HCT116 (cell line): ENCODE measurements around the gene TDRD12.

Experiments used
- CBX3 ChIP-seq: IDR thresholded peaks from 2 replicates; pipeline ENCODE4 v1.6.1; 2012; ENCODE audit warnings: low read depth
- ELF1 ChIP-seq: IDR thresholded peaks from 2 replicates; pipeline ENCODE4 v1.6.1; 2012; ENCODE audit warnings: low read depth, borderline replicate concordance
- EZH2 ChIP-seq: fragments of 200-600 bp; sonication (generic); IDR thresholded peaks from 2 replicates; pipeline ENCODE4 v1.6.1; 2017; ENCODE audit warnings: antibody characterized with exemption, mixed run types
- POLR2AphosphoS5 ChIP-seq: IDR thresholded peaks from 2 replicates; pipeline ENCODE4 v1.6.1; 2011; ENCODE audit warnings: mild to moderate bottlenecking, low read depth, low read length, moderate library complexity
- ZFX ChIP-seq: fragments of 450-650 bp; IDR thresholded peaks from 2 replicates; pipeline ENCODE4 v1.6.1; 2017
- ZNF274 ChIP-seq: fragments of 200-500 bp; sonication (Bioruptor generic); IDR thresholded peaks from 2 replicates; pipeline ENCODE4 v1.6.1; 2014; ENCODE audit warnings: mild to moderate bottlenecking, low read depth, low read length, inconsistent platforms
- TF ChIP-seq, protein P1 (sequence below), 3 experiments: fragments of 200-600 bp in 1 of 3; sonication (generic) in 1 of 3; IDR thresholded peaks in 2 of 3; conservative IDR thresholded peaks in 1 of 3; 2 replicates each; pipeline ENCODE4 v1.5.1; 2012 to 2017; ENCODE audit warnings: low read depth in 2 of 3, low read length in 2 of 3, antibody characterized with exemption in 1 of 3, borderline replicate concordance in 1 of 3, control low read depth in 1 of 3, mild to moderate bottlenecking in 1 of 3, mixed read lengths in 1 of 3, mixed run types in 1 of 3, moderate library complexity in 1 of 3; ENCODE audit not compliant: insufficient read depth in 1 of 3
- TF ChIP-seq, protein P2 (sequence below): IDR thresholded peaks from 2 replicates; pipeline ENCODE4 v1.6.1; 2012
- TF ChIP-seq, protein P3 (sequence below): IDR thresholded peaks from 2 replicates; pipeline ENCODE4 v1.6.1; 2012; ENCODE audit warnings: low read depth
- TF ChIP-seq, protein P4 (sequence below): IDR thresholded peaks from 2 replicates; pipeline ENCODE4 v1.6.1; 2011; ENCODE audit warnings: mild to moderate bottlenecking, low read length, moderate library complexity; ENCODE audit not compliant: insufficient replicate concordance; ENCODE audit errors: extremely low read depth

DNA sequence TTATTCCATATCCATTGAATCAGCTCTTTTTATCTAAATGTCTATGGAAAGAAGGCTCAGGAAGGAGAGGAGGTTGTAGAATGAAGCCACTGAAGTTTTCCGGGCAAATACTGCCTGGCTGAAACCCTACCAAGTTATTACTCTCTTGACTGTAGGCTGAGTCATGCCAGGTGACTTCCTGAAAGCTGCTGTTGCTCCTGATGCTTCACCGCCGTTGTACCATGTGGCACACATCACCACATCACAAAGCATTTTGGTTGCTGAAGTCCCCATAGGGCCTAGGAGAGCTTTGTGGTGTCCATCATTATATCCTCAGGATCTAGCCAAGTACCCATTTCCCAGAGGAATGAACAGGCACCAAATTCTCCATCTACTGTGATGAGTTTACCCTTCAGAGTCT, 11.1 kb upstream of the TDRD12 start:
- TF ChIP-seq EZH2 = no peak
- TF ChIP-seq, protein P1, sequence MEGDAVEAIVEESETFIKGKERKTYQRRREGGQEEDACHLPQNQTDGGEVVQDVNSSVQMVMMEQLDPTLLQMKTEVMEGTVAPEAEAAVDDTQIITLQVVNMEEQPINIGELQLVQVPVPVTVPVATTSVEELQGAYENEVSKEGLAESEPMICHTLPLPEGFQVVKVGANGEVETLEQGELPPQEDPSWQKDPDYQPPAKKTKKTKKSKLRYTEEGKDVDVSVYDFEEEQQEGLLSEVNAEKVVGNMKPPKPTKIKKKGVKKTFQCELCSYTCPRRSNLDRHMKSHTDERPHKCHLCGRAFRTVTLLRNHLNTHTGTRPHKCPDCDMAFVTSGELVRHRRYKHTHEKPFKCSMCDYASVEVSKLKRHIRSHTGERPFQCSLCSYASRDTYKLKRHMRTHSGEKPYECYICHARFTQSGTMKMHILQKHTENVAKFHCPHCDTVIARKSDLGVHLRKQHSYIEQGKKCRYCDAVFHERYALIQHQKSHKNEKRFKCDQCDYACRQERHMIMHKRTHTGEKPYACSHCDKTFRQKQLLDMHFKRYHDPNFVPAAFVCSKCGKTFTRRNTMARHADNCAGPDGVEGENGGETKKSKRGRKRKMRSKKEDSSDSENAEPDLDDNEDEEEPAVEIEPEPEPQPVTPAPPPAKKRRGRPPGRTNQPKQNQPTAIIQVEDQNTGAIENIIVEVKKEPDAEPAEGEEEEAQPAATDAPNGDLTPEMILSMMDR (IDR thresholded peaks at IDR 0.05 in 2 of 3, conservative IDR thresholded peaks at IDR 0.05 in 1 of 3; ENCODE audit: borderline replicate concordance in 1 of 3, insufficient read depth in 1 of 3, low read depth in 2 of 3, low read length in 2 of 3) = no peak
- no peak for TF ChIP-seq ZNF274
- no peak for TF ChIP-seq CBX3
- TF ChIP-seq POLR2AphosphoS5 = no peak
- TF ChIP-seq, protein P2, sequence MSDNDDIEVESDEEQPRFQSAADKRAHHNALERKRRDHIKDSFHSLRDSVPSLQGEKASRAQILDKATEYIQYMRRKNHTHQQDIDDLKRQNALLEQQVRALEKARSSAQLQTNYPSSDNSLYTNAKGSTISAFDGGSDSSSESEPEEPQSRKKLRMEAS = no peak
- TF ChIP-seq ZFX = no peak
- no peak for TF ChIP-seq ELF1
- TF ChIP-seq, protein P3, sequence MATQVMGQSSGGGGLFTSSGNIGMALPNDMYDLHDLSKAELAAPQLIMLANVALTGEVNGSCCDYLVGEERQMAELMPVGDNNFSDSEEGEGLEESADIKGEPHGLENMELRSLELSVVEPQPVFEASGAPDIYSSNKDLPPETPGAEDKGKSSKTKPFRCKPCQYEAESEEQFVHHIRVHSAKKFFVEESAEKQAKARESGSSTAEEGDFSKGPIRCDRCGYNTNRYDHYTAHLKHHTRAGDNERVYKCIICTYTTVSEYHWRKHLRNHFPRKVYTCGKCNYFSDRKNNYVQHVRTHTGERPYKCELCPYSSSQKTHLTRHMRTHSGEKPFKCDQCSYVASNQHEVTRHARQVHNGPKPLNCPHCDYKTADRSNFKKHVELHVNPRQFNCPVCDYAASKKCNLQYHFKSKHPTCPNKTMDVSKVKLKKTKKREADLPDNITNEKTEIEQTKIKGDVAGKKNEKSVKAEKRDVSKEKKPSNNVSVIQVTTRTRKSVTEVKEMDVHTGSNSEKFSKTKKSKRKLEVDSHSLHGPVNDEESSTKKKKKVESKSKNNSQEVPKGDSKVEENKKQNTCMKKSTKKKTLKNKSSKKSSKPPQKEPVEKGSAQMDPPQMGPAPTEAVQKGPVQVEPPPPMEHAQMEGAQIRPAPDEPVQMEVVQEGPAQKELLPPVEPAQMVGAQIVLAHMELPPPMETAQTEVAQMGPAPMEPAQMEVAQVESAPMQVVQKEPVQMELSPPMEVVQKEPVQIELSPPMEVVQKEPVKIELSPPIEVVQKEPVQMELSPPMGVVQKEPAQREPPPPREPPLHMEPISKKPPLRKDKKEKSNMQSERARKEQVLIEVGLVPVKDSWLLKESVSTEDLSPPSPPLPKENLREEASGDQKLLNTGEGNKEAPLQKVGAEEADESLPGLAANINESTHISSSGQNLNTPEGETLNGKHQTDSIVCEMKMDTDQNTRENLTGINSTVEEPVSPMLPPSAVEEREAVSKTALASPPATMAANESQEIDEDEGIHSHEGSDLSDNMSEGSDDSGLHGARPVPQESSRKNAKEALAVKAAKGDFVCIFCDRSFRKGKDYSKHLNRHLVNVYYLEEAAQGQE = no peak
- TF ChIP-seq, protein P4, sequence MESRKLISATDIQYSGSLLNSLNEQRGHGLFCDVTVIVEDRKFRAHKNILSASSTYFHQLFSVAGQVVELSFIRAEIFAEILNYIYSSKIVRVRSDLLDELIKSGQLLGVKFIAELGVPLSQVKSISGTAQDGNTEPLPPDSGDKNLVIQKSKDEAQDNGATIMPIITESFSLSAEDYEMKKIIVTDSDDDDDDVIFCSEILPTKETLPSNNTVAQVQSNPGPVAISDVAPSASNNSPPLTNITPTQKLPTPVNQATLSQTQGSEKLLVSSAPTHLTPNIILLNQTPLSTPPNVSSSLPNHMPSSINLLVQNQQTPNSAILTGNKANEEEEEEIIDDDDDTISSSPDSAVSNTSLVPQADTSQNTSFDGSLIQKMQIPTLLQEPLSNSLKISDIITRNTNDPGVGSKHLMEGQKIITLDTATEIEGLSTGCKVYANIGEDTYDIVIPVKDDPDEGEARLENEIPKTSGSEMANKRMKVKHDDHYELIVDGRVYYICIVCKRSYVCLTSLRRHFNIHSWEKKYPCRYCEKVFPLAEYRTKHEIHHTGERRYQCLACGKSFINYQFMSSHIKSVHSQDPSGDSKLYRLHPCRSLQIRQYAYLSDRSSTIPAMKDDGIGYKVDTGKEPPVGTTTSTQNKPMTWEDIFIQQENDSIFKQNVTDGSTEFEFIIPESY = no peak
